Right cardiac atrium (tissue), 5 donors: ENCODE measurements around the gene DENND2C. TPM values are rescaled to one million over a fixed set of nuclear protein-coding genes. Genes with fewer than 3 reads are reported as not detected.

Experiments used
- ATAC-seq, 2 donors: fragments of 200-7000 bp; cut with Tn5 transposase; one replicate each; pipeline versions ENCODE4 v1.8.0 to v1.9.1; 2020; ENCODE audit warnings: moderate library complexity in 2 of 2, mild to moderate bottlenecking in 1 of 2
- DNase-seq, 3 donors: peaks; one replicate each; pipeline ENCODE4 v3.0.0-alpha.2; 2020
- H3K27ac ChIP-seq: one replicate; pipeline ENCODE4 v1.5.1; 2013; ENCODE audit warnings: mild to moderate bottlenecking, low read length, control low read depth, moderate library complexity
- H3K27me3 ChIP-seq: one replicate; pipeline ENCODE4 v1.6.1; 2013; ENCODE audit not compliant: control insufficient read depth, insufficient read depth
- H3K4me1 ChIP-seq: one replicate; pipeline ENCODE4 v1.6.1; 2013; ENCODE audit warnings: low read length; ENCODE audit not compliant: control insufficient read depth, insufficient read depth
- H3K4me3 ChIP-seq: one replicate; pipeline ENCODE4 v1.5.1; 2013; ENCODE audit warnings: low read length, control low read depth
- H3K9me3 ChIP-seq: one replicate; pipeline ENCODE4 v1.6.1; 2013; ENCODE audit warnings: low read length; ENCODE audit not compliant: control insufficient read depth
- WGBS: extraction: QIAGEN DNeasy Blood & Tissue Kit; methylation state at CpG from one replicate; pipeline ENCODE4 v1.1.7; 2013; 5-methylcytosine and 5-hydroxymethylcytosine counted together
- intact Hi-C, 4 donors: fragments of 100-400 bp; cut with DNase I; formaldehyde crosslinking; loops; one replicate each; pipeline versions ENCODE4 v1.11.0 to v1.14.0; 2022 to 2023
- polyA plus RNA-seq: library from polyadenylated mRNA; stranded (reverse); fragments of 200-250 nt; gene quantifications from one replicate; pipeline ENCODE4 v1.2.3, GENCODE V29; 2013
- total RNA-seq, 4 donors: library from RNA; stranded (reverse); fragmentation: NEBNext Ultra II Directional; extraction: Animal tissue kit (Norgen Biotek cat#: 25700); gene quantifications; one replicate each; pipeline ENCODE4 v1.2.1, GENCODE V29; 2021
- donor health status: healthy with polysubstance abuse.
- donor health status: DM: no; HTN: yes; CAD: no.
- donor health status: DM: no; HTN: no; CAD: no.
- donor health status: DM: no; HTN: yes; CAD: no; lungs with severe emphysema.
- donor health status: DM: yes; HTN: yes; CAD: no.

Gene DENND2C
- total and polyA plus RNA-seq, 5 donors: 1.5 to 3.7 (median 2.2) TPM

- no peaks in the 10 kb centered on the region for H3K4me1 ChIP-seq
- DNase-seq: no peak
- H3K27ac ChIP-seq: no peak overlapping the region
- 89% methylated on average over 1 of the region's 1 CpG for WGBS
- H3K9me3 ChIP-seq: no peaks in the 10 kb centered on the region
- H3K4me3 ChIP-seq: no peak overlapping the region
- H3K27me3 ChIP-seq: no peaks in the 10 kb centered on the region
- intact Hi-C loops: no loop called here
- ATAC-seq: no peak
These were observed 71.9 kb downstream of the DENND2C start for GRCh38 chr1:114597949-114598348.

DNA sequence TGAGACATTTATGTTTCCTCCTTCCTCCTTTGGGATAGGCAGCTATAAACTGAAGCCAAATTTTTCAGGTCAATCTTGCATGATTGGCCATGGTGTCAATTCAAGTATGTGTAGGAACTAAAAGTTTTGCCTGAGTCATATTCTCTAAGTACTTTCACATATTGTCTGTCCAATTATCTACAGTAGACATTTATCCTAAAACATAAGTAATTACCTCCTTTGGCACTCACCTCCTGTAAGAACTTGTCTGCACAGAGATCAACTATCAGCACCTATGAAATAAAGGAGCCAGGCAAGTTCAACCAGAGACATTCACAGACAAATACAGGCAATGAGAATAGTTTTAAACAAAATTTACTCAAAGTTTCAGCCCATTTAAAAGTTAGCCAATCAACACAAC lies 74.2 kb downstream of the DENND2C start:
- Histone ChIP-seq H3K9me3 (no peaks in the 10 kb centered on the region), H3K4me1 (no peaks in the 10 kb centered on the region), H3K27me3 (no peaks in the 10 kb centered on the region), H3K4me3 (no peak overlapping the region), H3K27ac (no peak overlapping the region)
- DNase-seq (no peak), ATAC-seq (no peak)
- intact Hi-C loops: no loop called here

DNA sequence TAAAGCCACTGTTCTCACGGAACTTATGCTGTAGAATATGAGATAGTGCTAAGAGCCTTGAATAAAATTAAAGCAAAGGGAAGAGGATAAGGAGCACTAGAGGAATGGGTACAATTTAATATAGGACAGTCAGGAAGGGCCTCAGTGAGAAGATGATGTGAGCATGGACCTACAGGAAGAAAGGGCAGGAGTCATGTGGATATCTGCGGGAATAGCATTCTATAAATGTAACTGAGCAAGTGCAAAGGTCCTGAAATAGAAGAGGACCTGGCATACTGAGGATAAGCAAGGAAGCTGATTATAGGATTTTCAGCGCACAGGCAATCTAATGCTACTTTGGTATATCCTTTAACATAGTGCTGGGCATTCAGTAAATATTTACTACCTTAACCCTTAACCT lies 75.8 kb downstream of the DENND2C start:
- Histone ChIP-seq H3K4me1 (no peaks in the 10 kb centered on the region), H3K4me3 (no peak overlapping the region), H3K9me3 (no peaks in the 10 kb centered on the region), H3K27ac (no peak overlapping the region), H3K27me3 (no peaks in the 10 kb centered on the region)
- no peak for ATAC-seq
- 80% methylated on average over 3 of the region's 3 CpGs for WGBS
- no peak for DNase-seq
- intact Hi-C loops: no loop called here

DNA sequence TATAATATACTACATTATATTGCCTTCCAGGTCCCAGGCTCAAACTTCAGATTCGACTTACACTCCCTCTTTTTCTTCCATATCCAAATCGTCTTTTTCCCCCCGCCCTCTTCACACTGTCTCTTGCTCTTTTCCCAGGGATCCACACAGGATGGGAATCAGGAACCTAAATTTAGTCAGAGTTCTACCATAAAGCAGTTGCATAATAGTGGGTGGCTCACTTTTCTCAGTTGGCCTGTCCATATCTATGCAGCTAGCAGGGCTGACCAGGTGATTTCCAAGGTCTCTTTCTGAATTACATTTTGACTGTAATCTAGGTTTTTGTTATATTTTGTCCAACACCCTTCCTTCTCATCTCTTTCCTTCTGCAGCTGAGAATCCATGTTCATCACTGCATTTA lies 80.7 kb downstream of the DENND2C start:
- ATAC-seq (no peak), DNase-seq (no peak)
- Histone ChIP-seq H3K27ac (no peak overlapping the region), H3K27me3 (no peaks in the 10 kb centered on the region), H3K4me1 (no peaks in the 10 kb centered on the region), H3K9me3 (no peaks in the 10 kb centered on the region), H3K4me3 (no peak overlapping the region)
- intact Hi-C loops: no loop called here
- 88% methylated on average over 3 of the region's 3 CpGs for WGBS

DNA sequence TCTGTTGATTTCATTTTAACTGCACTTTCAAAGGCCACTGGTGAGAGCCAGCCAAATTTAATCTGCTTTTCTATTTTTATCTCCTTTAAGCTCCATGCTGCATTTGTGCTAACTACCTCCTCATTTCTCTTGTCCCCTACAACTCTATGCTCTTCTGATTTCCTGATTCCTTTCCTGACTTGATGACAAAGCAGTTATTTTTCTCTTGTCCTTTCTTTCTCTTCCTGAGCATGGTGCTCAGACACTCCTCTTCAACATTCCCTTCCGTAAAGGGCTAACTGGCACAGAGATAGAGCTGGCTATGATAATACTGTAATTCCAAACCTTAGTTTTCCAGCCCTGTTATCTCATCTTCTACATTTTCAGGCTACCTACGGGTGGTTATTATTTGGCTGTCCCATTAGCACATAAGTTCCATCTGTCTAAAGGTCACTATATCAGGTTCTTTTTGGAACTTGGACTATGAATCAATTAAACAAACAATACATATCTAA lies 81.6 kb downstream of the DENND2C start:
- intact Hi-C loops: no loop called here
- peak overlapping the region; percentile 70 for H3K27ac ChIP-seq
- H3K9me3 ChIP-seq: no peaks in the 10 kb centered on the region
- WGBS: 44% methylated on average over 2 of the region's 2 CpGs
- H3K4me3 ChIP-seq: no peak overlapping the region
- DNase-seq (no peak), ATAC-seq (no peak)
- no peaks in the 10 kb centered on the region for H3K27me3 ChIP-seq
- no peaks in the 10 kb centered on the region for H3K4me1 ChIP-seq

- intact Hi-C loops: no loop called here
- ATAC-seq: no peak
These were observed 82.5 kb downstream of the DENND2C start for GRCh38 chr1:114587203-114587991.

GRCh38 chr1:114586513-114587047 lies 83.3 kb downstream of the DENND2C start:
- intact Hi-C loops: no loop called here
- WGBS: 97% methylated on average over 5 of the region's 5 CpGs
- Histone ChIP-seq H3K4me3 (no peak overlapping the region), H3K27me3 (no peaks in the 10 kb centered on the region), H3K9me3 (no peaks in the 10 kb centered on the region), H3K27ac (no peak overlapping the region), H3K4me1 (no peaks in the 10 kb centered on the region)
- no peak for ATAC-seq
- DNase-seq: no peak

More at GRCh38 chr1:114587203-114587991, 82.5 kb downstream of the DENND2C start:
- no peak for DNase-seq
- 87% methylated on average over 16 of the region's 16 CpGs for WGBS
- Histone ChIP-seq H3K27ac (no peak overlapping the region), H3K4me3 (no peak overlapping the region), H3K9me3 (no peaks in the 10 kb centered on the region), H3K27me3 (no peaks in the 10 kb centered on the region), H3K4me1 (no peaks in the 10 kb centered on the region)

DNA sequence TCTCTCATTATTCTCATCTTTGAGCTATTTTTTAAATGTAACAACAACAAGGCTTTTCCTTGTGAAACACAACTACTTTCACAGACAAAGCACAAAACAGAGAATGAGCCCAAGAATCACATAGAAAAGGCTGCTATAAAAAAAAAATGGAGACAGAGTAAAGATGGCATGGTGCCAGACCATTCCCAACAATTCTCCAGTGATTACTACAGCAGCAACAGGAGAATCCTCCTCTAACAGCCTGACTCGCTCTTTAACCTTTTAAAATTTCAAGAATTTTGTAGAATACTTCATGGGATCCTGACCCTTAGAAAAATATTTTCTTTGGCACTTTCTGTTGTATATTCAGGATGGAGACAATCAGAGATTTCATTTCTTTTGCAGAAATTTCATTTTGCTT lies 84.6 kb downstream of the DENND2C start:
- Histone ChIP-seq H3K4me1 (no peaks in the 10 kb centered on the region), H3K27me3 (no peaks in the 10 kb centered on the region), H3K9me3 (no peaks in the 10 kb centered on the region), H3K4me3 (no peak overlapping the region), H3K27ac (no peak overlapping the region)
- intact Hi-C loops: no loop called here
- DNase-seq: no peak
- ATAC-seq: no peak
- WGBS: 64% methylated on average over 1 of the region's 1 CpG

- intact Hi-C loops: loop anchor here in 1 of 4 donors (5.0 kb wide), 1 partner anchor 709 kb away; the partner anchor contains the start of gene PTPN22
- Histone ChIP-seq H3K27ac (peak within 1 kb of the TSS; percentile 99), H3K9me3 (no peaks in the 10 kb centered on the region), H3K27me3 (no peaks in the 10 kb centered on the region), H3K4me1 (no peaks in the 10 kb centered on the region), H3K4me3 (peak within 1 kb of the TSS; percentile 100)
- ATAC-seq: peak; percentile 99
- peak; percentile 97 to 98 (median 97) for DNase-seq
- WGBS: 6% methylated on average over 40 of the region's 40 CpGs
These were observed 88.2 kb downstream of the DENND2C start, which contains the start of gene BCAS2 for GRCh38 chr1:114581335-114582287. BCAS2 (minus strand) TSS chr1:114581615; CDS start chr1:114581591, 24 bp downstream.

DNA sequence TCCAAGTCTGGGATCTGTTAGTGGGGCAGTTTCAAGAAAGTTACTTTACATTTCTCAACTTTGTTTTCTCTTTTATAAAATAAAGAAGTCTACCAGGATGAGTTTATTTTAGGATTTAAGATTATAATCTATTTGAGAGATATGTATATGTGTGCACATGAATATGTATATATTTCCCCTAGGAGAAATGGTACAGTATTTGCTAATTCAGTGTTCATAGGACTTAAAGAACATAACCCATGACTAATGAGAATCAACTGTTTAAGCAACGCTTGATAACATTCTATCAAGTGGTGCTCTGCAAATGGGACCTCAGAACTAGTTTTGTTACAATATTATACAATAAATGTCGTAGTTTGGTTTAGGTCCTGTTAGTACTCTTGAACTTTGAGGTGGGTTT lies 95.5 kb downstream of the DENND2C start:
- H3K27ac ChIP-seq: no peak overlapping the region
- DNase-seq (no peak), ATAC-seq (no peak)
- no peaks in the 10 kb centered on the region for H3K9me3 ChIP-seq
- intact Hi-C loops: no loop called here
- no peak overlapping the region for H3K4me3 ChIP-seq
- no peaks in the 10 kb centered on the region for H3K27me3 ChIP-seq
- no peaks in the 10 kb centered on the region for H3K4me1 ChIP-seq
- 95% methylated on average over 2 of the region's 2 CpGs for WGBS

- intact Hi-C loops: no loop called here
- Histone ChIP-seq H3K4me1 (no peaks in the 10 kb centered on the region), H3K9me3 (no peaks in the 10 kb centered on the region), H3K27ac (no peak overlapping the region), H3K4me3 (no peak overlapping the region), H3K27me3 (no peaks in the 10 kb centered on the region)
- DNase-seq (no peak), ATAC-seq (no peak)
These were observed 105.7 kb downstream of the DENND2C start for GRCh38 chr1:114564141-114564540.
